Colonic mucosa (tissue), 4 donors: ENCODE data around the gene NCK2. TPM values are rescaled to one million over a fixed set of nuclear protein-coding genes. Genes with fewer than 3 reads are reported as not detected.

Experiments used
- DNase-seq: peaks from one replicate; pipeline ENCODE4 v3.0.0-alpha.2; 2020
- H3K27ac ChIP-seq: fragments of 200-600 bp; one replicate; pipeline ENCODE4 v1.8.0; 2021
- H3K27me3 ChIP-seq: fragments of 200-600 bp; one replicate; pipeline ENCODE4 v1.8.0; 2021
- H3K36me3 ChIP-seq: fragments of 200-600 bp; one replicate; pipeline ENCODE4 v1.8.0; 2021
- H3K4me1 ChIP-seq: fragments of 200-600 bp; one replicate; pipeline ENCODE4 v1.8.0; 2021; ENCODE audit warnings: mild to moderate bottlenecking
- H3K4me3 ChIP-seq: fragments of 200-600 bp; one replicate; pipeline ENCODE4 v1.8.0; 2021
- H3K9ac ChIP-seq, 2 donors: one replicate each; pipeline ENCODE4 v1.7.0; 2013; ENCODE audit warnings: control low read depth in 2 of 2, low read depth in 2 of 2, low read length in 2 of 2
- H3K9me3 ChIP-seq: fragments of 200-600 bp; one replicate; pipeline ENCODE4 v1.8.0; 2021
- intact Hi-C: fragments of 100-400 bp; cut with DNase I; formaldehyde crosslinking; loops from one replicate; pipeline ENCODE4 v1.14.1; 2022
- total RNA-seq, 2 donors: library from RNA; stranded (reverse); fragmentation: NEBNext Ultra II Directional in 1 of 2; extraction: Animal tissue kit (Norgen Biotek cat#: 25700) in 1 of 2; gene quantifications; one replicate each; pipeline ENCODE4 v1.2.1, GENCODE V29; 2021
- TF ChIP-seq, protein P1 (sequence below): fragments of 200-600 bp; IDR thresholded peaks from one replicate; pipeline ENCODE4 v1.8.0; 2022; ENCODE audit warnings: antibody characterized with exemption, mild to moderate bottlenecking
- donor health status: healthy.
- donor health status: DM: no; HTN: no; CAD: no.
- donor health status: DM: no; HTN: no; CAD: no.

The NCK2 gene
- total RNA-seq, 2 donors from 2014 or later, result 51.3 to 67.5 TPM

GRCh38 chr2:105862843-105863242, 118.1 kb downstream of the NCK2 start:
- intact Hi-C loops, result no loop called here
- Histone ChIP-seq H3K9me3 (no peaks in the 10 kb centered on the region), H3K4me3 (no peak overlapping the region), H3K9ac (no peak overlapping the region), H3K27ac (no peak overlapping the region), H3K4me1 (peaks cover 6% of the 10 kb centered on the region), H3K27me3 (no peaks in the 10 kb centered on the region), H3K36me3 (no peaks in the 10 kb centered on the region)
- no peak for DNase-seq
- TF ChIP-seq, protein P1, sequence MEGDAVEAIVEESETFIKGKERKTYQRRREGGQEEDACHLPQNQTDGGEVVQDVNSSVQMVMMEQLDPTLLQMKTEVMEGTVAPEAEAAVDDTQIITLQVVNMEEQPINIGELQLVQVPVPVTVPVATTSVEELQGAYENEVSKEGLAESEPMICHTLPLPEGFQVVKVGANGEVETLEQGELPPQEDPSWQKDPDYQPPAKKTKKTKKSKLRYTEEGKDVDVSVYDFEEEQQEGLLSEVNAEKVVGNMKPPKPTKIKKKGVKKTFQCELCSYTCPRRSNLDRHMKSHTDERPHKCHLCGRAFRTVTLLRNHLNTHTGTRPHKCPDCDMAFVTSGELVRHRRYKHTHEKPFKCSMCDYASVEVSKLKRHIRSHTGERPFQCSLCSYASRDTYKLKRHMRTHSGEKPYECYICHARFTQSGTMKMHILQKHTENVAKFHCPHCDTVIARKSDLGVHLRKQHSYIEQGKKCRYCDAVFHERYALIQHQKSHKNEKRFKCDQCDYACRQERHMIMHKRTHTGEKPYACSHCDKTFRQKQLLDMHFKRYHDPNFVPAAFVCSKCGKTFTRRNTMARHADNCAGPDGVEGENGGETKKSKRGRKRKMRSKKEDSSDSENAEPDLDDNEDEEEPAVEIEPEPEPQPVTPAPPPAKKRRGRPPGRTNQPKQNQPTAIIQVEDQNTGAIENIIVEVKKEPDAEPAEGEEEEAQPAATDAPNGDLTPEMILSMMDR, result no peak

GRCh38 chr2:105864262-105864661, 119.5 kb downstream of the NCK2 start:
- Histone ChIP-seq H3K4me3 (no peak overlapping the region), H3K36me3 (no peaks in the 10 kb centered on the region), H3K27me3 (no peaks in the 10 kb centered on the region), H3K27ac (no peak overlapping the region), H3K9ac (no peak overlapping the region), H3K9me3 (no peaks in the 10 kb centered on the region), H3K4me1 (peaks cover 6% of the 10 kb centered on the region)
- intact Hi-C loops, result no loop called here
- no peak for DNase-seq
- TF ChIP-seq, protein P1, result no peak

DNA sequence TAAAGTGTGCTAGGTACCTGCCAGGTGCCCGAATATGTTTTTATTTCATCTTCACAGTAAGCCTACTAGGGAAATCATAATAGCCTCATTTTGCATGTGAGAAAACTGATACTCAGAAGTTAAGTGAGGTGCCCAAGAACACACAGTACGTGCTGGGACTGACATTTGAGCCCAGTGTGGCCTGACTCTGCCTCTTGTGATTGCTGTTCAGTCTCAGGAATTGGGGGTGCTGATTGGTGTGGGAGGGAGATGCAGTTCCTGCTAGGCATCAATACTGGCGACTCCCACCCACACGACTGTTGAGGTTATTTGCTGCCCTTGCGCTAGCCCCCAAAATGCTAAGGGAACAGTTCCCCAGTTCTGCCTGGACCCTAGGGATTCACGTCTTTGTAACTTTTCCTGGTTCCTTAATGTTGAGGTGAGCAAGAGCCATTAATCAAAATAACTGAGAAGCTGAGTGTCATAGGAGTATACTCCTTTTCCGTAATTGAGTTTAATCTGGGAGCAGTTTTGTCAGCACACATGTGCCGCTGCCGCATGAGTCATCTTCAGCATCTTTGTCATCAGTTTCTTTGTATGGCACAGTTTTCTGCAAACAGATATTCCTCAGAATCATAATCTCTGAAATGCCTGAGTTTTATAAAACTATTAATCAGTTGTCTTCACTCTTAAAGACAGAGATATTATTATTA, 120.7 kb downstream of the NCK2 start:
- Histone ChIP-seq H3K36me3 (no peaks in the 10 kb centered on the region), H3K4me1 (peaks cover 5% of the 10 kb centered on the region), H3K27ac (no peak overlapping the region), H3K27me3 (no peaks in the 10 kb centered on the region), H3K9ac (no peak overlapping the region), H3K4me3 (no peak overlapping the region), H3K9me3 (no peaks in the 10 kb centered on the region)
- intact Hi-C loops, result no loop called here
- DNase-seq, result no peak
- TF ChIP-seq, protein P1, result no peak

DNA sequence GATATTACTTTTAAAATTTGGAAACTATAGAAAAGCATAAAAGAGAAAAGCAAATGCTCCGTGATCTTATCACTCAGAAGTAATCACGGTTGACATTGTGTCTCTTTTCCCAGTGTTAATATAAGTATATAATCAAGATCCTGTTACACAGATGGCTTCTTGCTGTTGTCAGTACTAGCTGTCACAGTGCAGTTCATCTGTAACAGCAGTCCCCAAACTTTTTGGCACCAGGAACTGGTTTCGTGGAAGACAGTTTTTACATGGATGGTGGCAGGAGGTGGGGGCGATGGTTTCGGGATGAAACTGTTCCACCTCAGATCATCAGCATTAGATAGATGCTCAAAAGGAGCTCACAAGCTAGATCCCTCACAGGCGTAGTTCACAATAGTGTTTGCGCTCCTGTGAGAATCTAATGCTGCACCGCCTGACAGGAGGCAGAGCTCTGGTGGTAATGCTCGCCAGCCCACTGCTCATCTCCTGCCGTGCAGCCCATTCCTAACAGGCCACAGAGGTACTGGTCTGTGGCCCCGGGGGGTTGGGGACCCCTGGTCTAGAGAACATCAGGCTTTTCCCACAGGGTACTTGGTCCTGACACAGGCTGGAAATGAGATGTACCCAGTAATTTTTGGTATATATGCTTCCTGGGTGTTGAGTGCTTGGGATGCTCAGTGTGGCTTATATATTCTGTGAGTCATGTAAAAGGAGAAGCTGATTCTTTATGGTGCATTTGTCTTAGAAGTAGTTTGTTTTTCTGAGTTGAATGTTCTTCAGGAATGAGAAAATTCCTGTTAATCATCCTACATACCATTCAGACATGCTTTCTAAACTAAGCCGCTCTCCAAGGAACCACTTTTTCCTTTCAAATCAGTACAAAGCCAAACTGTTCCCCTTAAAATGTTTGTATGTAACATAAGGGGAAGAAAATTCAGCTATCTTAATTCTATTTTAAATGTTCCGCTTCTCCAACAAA, 121.8 kb downstream of the NCK2 start:
- intact Hi-C loops, result no loop called here
- no peak overlapping the region for H3K9ac ChIP-seq
- H3K4me3 ChIP-seq, result no peak overlapping the region
- H3K36me3 ChIP-seq, result no peaks in the 10 kb centered on the region
- H3K9me3 ChIP-seq, result no peaks in the 10 kb centered on the region
- H3K27ac ChIP-seq, result no peak overlapping the region
- no peaks in the 10 kb centered on the region for H3K27me3 ChIP-seq
- DNase-seq, result no peak
- TF ChIP-seq, protein P1, result no peak
- peaks cover 5% of the 10 kb centered on the region for H3K4me1 ChIP-seq

- no peaks in the 10 kb centered on the region for H3K9me3 ChIP-seq
- no peaks in the 10 kb centered on the region for H3K27me3 ChIP-seq
- DNase-seq, result no peak
- intact Hi-C loops, result no loop called here
- TF ChIP-seq, protein P1, result no peak
- H3K9ac ChIP-seq, result no peak overlapping the region
- H3K4me1 ChIP-seq, result peaks cover 5% of the 10 kb centered on the region
- H3K27ac ChIP-seq, result no peak overlapping the region
- no peak overlapping the region for H3K4me3 ChIP-seq
- no peaks in the 10 kb centered on the region for H3K36me3 ChIP-seq
Measured at GRCh38 chr2:105867587-105867986, 122.9 kb downstream of the NCK2 start.
